ENCODE measurements around the gene PPM1M.

The PPM1M gene

DNA sequence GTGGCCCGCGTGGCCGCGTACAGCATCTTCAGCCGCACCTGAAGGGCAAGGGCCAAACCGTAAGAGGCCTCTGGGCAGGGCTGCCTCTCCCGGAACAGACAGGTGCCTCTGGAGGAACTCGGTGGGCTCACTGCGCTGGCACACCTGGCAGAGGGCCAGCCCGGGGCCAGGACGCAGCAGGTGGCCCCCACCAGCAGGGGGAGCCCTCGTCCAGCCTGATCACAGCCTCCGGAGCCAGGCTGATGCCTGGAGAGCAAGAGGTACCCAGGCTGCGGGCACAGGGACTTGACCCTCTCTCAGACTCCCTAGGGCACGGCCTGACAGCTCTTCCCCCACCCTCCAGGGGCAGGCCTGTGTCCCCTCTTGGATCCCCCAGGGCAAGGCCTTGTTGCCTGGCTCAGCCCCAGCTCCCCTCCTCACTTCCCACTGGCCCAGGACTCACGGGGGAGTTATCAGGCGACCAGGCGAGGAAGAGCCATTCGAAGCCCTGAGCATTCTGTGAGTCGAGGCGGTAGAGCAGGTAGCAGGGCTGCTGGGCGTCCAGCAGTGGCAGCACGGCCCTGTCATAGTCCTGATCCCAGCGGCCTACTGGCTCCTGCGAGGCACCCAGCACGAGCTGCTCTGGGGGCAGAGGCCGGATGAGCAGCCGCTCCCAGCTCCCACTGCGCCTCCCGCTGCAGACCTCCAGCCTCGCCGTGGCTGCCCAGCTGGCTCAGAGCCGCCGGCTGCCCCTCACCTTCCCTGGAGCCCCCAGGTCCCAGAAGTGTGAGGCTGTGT is 13.9 kb upstream of the PPM1M start:
- no peak for DNase-seq

DNA sequence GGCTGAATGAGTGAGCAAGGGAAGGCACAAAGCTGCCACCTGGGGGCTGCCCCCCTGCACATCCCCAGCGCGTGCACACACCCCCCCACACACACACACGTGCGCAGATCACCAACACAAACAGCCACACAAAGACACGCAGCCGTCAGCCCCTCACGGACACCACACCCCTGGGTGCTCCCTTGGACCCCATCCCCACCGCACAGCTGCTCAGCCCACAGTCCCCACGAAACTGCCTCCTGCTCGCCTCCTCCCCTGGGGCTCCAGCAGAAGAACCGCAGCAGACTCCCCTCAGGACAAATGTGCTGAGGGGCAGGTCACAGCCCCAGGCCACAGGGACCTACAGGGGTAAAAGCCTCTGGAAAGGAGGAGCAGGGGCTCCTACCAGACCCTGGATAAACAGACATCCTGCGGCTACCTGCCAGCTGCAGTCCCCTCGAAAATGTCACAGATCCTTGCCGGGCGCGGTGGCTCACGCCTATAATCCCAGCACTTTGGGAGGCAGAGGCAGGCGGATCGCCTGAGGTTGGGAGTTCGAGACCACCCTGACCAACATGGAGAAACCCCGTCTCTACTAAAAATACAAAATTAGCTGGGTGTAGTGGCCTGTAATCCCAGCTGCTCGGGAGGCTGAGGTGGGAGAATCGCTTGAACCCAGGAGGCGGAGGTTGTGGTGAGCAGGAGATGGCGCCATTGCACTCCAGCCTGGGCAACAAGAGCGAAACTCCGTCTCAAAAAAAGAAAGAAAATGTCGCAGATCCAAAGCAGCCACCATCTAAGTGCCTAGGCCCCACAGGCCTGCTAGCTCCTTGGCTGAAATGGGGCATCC is 13.1 kb upstream of the PPM1M start:
- no peak for DNase-seq

DNA sequence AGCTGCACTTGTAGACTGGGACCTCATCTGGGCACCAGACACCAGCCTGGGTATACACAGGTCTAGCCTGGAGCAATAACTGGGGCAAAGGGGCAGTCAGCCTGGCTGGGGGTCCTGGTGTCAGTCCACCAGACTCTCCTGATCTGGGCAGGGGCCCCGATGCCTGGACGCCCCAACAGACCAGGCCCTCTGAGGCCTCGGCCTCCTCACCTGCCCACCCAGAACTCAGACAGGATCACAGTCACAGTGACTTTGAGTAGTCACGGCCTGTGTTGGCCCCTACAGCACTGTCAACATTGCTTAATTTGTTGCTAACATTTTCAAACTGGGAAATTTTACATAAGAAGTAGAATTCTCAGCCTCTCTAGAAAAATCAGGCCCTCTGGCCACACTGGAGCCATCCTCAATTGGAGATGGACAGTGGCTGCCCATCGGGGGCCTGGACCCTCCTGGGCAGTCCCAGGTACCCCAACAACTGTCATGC is 12.4 kb upstream of the PPM1M start:
- no peak for DNase-seq

DNA sequence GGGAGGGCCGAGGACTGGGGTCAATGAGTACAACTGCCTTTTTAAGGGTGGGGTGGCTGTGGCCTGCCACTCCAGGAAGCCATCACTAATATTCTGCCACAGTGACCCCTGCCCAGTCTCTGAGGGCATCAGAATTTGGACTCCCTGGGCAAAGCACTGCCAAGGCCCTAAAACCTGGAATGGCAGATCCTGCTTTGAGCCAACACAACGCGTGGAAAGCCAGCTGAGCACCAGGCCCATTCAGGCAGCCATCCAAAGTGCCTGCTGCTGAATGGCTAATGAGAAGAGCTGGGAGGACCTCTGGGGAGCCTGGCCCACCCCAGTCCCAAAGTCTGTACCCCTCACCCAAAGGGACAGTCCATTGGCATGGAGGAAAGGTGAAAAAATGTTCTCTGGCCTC is 11.6 kb upstream of the PPM1M start:
- DNase-seq: no peak

DNA sequence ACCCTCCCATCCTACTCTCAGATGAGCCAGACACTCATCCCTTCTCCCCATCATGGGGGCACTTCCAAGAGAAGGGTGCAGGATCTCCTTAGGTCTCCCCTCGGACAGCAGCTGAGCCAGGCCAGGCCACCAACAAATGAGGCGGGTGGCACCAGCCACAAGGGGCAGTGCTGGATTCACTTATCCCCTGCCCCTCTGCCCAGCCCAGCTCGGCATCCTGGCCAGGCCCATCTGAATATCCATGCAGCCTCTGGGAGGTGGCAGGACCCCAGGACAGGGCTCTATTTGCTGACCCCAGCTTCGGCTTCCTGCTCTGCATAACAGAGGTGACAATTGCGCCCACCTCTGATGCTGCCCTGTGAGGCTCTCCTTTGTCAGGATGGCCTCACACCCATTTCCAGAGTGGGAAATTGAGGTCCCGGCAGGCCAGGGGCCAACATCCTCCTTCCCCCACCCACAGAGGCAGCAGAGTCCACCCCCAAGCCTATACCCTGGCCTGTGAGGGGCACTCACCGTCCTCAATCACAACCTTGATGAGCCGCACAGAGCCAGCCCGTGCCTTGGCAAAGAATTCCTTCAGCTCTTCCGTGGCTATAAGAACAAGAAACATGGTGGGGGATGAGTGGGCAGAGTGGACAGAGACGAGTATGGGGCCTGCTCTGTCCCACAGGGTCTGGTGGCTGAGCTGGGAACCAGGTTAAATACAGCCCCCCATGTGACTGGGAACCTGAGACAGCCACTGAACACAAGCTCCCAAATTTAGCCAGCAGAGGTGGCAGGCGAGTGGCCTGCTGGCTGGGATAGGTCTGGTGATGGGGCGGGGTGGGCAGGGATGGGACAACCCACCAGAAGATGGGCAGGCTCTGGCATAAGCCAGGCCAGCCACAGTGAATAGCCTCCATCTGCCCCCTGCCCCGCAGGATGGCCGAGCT is 10.8 kb upstream of the PPM1M start:
- DNase-seq: no peak

DNA sequence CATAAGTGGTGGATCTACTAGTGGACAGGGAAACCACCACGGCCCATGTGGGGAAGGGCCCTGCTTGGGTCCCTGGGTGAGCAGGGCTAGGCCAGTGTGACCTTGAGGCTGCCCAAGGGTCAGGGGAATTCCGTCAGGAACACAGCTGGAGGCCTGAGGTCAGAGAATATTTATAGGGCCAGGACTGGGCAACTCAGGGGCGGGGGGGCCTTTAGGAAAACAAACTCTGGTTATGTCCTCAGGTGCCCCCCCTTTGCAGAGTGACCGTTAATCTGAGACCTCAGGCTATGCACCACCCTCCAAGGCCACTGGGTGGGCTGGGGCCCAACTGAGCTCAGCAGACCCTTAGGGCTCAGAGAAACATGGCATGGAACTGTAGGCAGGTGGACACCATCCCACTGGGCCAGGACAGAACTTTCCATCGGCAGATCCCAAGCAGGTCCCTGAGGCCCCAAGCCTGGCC is 9.1 kb upstream of the PPM1M start:
- DNase-seq: no peak

DNA sequence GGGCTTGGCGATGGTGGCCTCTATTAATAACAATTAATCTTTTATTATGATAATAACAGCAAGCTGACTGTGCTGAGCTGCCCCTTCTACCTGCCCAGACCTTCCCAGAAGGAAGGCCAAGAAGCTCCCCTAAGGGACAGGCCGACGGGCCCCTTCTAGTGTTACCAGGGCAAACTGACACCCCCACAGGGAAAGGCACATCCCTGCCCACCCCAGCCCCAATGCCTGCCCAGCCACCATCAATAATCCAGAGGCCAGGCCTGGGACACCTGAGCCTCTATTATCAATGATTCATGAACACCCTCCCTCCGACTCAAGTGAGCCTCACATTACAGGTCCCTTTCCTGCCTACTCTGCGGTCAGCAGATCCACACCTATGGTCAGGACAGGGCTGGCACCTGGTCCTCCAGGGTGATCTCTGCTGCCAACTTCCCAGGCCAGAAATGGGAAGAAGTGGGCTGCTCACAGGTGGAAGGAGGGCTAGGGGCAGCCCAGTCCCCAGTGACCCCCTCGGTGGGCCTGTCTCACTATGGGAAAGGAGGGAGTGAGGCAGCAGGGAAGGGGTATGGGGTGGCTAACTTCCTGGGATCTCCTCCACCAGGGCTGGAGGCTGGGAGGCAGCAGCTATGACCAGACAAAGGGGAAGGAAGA is 8.4 kb upstream of the PPM1M start:
- DNase-seq: no peak

DNA sequence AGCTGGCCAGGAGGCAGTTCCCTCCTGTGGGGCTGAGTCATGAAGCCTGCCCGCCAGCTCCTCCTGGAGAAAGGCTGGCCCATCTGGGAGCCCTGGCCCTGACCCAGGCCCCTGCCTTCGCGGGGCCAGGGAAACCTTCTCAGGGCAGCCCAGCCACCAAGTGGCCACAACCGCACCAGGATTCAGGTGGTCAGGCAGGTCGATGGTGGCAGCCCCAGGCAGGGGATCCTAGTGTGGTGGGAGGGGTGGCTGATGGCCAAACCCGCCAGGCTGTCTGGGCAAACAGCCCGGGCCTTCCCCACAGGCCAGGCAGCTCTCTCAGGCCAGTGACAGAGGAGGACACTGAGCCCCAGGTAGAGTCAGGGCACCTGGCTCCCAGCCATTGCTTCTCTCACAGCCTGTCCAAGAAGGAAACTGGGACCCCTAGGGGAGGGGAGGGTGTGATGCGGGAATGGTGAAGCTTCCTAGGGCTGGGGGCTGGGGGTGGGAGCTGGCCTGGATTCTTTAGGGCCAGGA is 7.8 kb upstream of the PPM1M start:
- no peak for DNase-seq

DNA sequence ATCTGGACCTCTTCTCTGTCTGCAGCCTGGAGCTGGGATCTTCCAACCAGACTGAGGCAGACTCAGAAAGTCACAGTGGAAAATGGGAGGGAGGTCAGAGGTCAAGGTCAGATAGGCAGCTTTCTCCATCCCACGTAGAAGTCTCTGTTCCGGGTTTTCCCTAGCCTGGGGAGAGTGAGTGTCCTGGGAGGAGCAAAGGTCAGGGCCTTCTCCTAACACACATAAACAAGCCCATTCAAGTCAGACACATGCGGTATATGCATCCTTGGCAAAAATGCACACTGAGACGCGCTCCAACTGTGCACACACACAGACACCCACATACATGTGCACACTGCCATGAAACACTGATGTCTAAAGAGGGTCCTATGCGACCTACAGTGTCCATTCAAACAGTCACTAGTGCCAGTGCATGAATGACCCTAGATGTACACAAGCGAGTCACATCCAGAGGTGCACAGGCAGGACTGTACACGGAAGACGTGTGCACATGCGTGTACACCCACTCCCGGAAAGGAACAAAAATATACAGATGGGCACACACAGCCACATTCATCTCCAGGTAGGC is 7.3 kb upstream of the PPM1M start:
- no peak for DNase-seq

DNA sequence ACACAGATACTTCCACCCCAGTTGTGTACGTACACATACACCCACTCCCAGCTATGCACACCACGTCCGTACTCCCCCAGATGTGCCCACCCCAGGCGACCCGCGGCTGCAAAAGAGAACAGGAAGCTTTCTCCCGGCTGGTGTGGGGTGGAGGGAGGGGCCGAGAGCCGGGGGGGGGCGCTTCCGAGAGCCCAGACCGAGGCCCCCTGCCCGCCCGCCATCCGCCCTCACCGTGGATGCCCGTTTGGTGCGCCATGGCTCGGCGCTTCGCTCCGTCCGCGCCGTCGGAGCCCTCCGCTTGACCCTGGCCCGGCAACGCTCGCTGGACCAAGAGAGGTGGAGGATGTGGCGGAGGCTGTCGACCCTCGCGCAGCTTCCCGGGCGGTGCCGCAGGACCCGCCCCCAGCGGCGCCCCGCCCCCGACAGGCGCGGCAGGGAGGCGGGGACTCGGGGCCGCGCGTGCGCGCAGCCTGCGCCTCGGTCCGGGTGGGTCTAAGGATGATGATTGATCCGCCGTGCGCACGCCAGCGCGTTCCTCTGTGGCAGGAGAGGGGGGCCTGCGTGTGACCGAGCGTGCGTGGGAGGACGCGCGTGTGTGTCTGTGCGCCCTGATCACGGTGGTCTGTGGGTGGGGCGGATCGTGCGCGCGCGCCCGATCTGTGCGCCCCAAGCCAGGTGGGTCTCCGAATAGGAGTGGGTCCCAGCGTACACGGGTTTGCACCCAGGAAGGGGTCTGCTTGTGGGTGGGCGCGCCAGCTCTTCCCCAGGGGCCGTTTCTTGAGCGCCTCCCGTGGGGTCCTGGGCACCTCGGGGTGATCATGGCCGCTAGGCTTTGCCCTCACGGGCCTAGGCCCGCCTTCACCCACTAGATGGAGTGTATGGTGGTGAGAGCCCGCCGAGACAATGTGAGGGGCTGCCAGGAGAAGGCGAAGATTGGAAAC is 6.5 kb upstream of the PPM1M start, which contains the start of gene TWF2:
Gene TWF2 (minus strand): TSS at position 398 of the 941 bp plus-strand sequence. CDS start 142 bp downstream, at position 256.
- DNase-seq: no peak

DNA sequence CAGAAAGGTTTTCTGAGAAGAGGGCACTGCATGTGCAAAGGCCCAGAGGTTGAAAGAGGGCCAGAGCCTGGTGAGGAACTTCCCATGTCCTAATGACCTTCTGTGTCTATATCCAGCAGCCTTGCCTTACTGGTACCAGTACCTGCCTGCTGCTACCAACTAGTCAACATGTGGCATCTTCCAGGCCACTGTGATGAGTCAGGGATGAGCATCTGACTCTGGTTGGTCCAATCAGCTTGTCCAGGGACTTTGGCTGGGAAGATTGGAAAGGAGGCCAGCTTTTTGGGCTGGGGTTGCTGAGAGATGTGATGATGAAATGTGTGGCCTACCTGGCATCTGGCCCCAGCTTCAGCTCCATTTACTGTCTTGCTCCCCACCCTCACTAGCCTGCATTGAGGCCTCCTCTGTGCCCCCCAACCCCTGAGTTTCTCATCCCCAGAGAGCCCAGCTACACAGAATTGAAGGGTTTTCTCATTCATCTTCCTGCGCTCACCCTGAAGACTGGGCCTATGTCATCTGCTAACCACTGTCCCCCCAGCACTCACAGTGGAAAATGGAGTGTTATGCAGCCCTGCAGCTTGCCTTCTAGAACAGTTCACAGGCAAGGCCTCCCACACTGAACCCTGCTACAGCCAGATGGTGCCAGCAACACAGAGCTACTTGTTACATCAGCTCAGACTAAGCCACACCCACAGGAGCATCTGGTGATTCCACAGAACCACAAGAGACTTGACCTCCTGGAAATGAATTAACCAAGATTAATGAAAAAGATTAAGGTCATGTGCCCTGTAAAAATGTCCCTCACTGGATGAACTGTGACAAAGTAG is 5.3 kb upstream of the PPM1M start:
- DNase-seq: no peak

DNA sequence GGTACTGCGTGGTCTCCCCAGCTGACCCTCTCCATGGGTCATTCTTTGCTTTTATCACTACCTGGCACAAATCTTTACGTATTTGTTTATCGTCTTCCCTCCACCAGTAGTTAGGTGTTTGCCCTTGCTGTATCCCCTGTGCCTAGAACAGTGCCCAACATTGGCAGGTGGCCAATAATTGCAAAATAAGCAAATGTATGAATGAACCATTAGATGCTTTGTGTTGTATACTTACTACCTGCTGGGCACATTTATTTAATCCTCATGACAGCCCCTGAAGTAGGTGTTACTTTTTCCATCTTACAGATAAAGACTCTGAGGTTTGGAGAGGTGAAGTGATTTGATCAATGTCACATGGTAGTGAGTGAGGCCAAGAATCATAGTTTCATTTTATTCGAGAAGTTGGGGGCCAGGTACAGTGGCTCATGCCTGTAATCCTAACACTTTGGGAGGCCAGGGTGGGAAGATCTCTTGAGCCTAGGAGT is 4.6 kb upstream of the PPM1M start:
- no peak for DNase-seq

DNA sequence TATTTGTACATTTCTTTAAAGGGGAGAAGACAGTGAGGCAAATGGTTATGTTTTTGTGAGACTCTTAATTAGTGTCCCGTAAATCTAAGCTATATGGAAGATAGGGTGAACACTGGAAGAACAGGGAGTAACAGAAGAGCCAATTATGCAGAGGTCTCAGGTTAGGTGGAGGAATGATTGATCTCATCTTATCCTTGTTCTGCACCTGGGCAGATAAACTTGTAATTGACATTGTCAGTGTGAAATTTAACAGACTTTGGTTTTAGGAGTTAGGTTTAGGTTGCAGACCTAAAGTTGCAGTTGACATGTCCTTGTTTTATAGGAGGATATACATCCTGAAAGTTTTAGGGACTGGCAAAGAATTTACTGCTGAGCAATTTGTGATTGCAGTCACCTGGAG is 3.5 kb upstream of the PPM1M start:
- DNase-seq: no peak

DNA sequence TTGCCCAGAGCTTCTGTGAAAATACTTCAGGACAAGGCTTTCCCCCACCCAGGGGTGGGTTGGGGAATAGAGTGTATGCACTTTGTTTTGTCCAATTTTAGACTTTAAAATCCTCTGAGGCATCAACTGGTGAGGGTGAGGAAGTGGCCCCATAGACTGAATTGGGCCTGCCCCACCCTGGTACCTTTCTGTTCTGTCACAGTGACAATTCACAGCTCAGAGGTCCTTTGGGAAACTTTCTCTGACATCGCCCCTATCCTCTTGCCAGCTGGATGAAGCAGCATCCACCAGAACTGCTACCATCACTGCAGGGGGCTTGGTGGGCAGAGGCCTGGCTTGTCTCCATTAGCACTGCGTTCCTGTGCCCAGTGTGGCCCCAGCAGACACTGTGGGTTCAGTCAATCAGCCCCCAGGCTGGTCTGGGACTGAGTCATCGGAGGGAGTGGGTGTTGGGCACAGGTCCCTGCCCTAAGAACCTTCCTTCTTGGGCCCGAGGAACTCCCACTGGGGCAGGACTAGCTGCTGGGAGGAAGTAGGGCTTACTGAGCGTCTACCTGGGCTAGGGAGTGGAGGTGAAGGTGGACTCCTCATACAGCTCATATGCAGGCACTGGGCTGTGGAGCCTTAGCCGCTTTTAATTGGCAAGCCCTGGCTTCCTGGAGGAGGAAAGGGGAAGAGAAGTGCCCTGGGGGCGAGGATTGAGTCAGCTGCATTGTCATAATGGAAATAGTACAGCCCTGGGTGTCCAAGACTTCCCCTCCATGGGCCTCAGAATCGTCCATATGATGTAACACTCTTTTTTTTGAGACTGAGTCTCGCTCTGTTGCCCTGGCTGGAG is 1.5 kb upstream of the PPM1M start:
- DNase-seq: no peak

DNA sequence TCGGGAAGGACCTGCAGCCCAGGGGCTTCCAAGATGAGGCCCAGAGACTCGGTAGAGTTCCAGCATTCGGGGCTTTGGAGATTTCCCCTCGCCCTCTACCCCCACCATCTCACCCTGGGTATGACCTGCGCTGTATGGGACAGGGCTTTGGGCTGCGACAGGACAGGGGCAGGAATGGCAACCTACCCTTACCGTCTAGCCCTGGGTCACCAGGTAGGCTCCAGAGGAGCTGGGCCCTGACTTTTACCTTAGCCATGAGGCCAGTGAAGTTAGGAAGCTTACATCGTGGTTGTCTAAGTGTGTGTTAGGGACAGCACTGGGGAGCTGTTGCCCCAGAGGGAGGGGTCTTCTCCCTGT is 683 bp downstream of the PPM1M start:
- DNase-seq: no peak

DNA sequence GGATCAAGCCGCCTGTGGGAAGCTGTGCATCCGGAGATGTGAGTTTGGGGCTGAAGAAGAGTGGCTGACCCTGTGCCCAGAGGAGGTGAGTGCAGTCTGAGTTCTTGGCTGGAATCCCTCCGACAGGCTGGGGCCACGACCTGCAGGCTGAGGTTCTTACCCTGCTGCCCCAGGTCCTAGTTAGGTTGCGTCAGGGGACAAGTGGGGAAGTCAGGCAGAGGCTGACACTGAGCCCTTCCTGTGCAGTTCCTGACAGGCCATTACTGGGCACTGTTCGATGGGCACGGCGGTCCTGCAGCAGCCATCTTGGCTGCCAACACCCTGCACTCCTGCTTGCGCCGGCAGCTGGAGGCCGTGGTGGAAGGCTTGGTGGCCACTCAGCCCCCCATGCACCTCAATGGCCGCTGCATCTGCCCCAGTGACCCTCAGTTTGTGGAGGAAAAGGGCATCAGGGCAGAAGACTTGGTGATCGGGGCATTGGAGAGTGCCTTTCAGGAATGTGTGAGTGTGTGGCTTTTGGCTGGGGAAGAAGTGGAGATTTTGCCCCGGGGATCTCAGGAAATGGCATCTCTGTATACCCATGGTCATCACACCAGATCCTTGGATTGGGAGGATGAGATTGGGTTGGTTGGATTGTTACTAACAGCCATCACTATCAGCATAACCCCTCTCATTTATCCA is 1.3 kb downstream of the PPM1M start:
- no peak for DNase-seq

DNA sequence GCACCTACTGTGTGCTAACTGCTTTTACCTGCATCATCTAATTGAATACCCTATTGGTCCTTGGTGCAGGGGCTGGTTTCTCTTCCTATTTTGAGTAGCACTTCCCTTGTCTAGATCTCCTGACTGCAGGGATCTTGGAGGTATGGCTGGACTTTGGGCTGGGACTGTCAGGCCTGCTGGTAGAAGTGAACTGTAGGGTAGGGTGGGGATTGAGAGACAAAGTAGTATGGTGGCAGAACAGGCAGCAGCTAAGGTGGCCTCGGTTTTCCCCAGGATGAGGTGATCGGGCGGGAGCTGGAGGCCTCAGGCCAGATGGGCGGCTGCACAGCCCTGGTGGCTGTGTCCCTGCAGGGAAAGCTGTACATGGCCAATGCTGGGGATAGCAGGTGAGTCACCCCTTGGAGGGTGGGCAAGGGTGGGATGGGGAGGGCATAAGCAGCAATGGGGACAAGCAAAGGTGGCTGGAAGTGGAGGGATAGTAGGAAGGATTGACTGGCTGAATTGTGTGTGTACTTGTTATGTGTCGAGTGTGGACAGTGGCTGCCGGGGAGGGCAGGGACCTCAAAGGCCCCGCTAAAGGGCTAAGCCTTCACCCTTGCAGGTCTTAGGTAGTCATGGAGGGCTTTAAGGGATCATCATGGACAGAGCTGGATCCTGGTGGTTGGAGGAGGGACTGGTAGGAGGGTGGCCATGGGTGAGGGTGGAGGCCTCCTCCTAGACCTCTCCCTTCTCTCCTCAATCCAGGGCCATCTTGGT is 2.0 kb downstream of the PPM1M start:
- no peak for DNase-seq

Measured in NCI-H2081 treated with DMSO at 0.1 percent for 48 hours (cell line).